HG02973 (cell line): ENCODE data around the gene NCOA4.
"Not testable (repeated sequence)": the region's sequence is repeated elsewhere in the genome, so short reads cannot be mapped to it uniquely, and the experiment has no call there.

Experiments
- ATAC-seq: cut with Tn5 transposase; IDR thresholded peaks from one replicate; pipeline ENCODE4 v1.9.1; 2021; ENCODE audit warnings: moderate library complexity; ENCODE audit not compliant: unreplicated experiment

Gene NCOA4

DNA sequence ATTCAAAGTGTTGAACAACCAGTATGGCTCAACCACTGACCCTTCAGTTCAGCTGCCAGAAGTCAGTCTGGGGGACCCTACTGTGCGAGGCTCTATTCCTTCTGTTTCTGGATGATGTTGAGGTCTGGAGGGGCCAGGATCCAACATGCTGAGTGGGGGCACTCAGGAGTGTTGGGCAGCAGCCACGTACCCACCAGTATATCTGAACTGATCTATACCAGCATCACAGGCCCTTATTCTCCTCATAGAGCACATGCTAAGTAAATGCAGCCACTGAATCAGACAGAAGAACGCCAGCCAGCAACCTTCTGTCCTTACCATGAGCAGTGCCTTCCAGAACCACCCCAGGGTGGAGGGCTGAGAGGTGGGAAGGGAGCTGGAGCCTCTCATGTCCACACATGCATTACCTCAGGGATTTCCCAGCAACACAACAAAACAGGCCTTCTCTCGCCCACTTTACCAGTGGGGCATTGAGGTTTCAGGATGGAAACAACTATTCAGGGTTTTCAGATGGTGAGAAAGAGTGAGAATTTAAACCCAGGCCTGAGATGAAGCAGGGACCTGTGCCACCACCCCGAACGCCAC lies 22.5 kb upstream of the NCOA4 start:
- ATAC-seq, result no peak

- no peak for ATAC-seq
Measured at GRCh38 chr10:46052057-46052790, 21.8 kb upstream of the NCOA4 start.

DNA sequence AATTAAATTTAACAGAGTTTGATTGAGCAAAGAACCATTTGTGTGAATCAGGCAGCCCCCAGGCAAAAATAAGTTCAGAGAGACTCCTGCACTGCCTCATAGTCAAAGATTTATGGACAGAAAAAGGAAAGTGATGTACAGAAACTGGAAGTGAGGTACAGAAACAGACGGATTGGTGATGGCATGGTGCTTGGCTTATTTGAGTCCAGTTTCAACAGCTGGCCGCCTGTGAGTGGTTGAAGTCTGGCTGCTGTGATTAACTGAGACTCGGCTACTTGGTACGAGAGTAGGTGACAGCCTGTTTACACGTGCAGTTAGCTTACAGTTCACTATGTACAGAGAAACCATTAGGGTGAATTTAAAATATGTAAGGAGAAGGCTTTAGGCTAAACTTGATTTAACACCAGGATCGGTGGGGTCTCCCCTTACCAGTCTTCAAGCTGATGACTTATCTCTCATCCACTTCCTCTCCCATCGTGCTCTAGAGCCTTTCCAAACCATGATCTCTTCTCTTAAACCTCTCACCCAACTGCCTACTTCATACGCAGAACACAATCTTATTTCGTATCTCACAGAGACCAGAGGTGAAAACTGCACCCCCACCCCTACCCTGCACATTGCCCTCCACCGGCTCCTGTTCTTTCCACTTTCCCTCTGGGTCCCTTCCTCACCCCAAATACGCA lies 20.7 kb upstream of the NCOA4 start:
- ATAC-seq, result no peak

GRCh38 chr10:46049497-46049831 lies 19.0 kb upstream of the NCOA4 start:
- ATAC-seq, result not testable (repeated sequence)

- ATAC-seq, result no peak
Measured at GRCh38 chr10:46048152-46048551, 17.7 kb upstream of the NCOA4 start.

DNA sequence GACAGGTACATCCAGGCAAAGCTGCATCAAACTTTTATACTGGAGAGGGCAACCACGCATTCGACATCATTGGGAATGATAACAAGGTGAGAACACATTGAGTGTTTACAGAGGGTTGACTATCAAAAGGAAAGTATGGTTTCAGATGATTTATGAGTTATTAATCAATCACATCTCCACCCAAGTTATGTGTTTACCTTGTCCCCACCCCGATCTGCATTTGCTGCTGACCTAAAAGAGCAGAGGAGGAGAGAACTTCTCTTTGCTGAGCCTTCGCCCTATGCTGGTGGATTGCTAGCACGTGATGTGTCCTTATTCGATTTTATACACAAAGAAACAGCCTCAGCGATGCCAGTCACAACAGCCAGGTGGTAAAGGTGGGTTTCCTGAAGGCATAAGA lies 15.8 kb upstream of the NCOA4 start, which contains the start of gene MSMB:
MSMB (minus strand) TSS at position 9 of the 400 bp plus-strand sequence. CDS start 32 bp downstream, outside the sequence.
- no peak for ATAC-seq

- ATAC-seq, result no peak
Measured at GRCh38 chr10:46042527-46042926, 12.1 kb upstream of the NCOA4 start.

- ATAC-seq, result no peak
Measured at GRCh38 chr10:46040004-46040403, 9.6 kb upstream of the NCOA4 start.

GRCh38 chr10:46037107-46037825 lies 6.8 kb upstream of the NCOA4 start:
- ATAC-seq, result no peak

GRCh38 chr10:46035923-46036849 lies 5.8 kb upstream of the NCOA4 start:
- no peak for ATAC-seq

GRCh38 chr10:46033602-46034011 lies 3.2 kb upstream of the NCOA4 start:
- no peak for ATAC-seq

- no peak for ATAC-seq
Measured at GRCh38 chr10:46031648-46032532, 1.5 kb upstream of the NCOA4 start.

- no peak for ATAC-seq
Measured at GRCh38 chr10:46029461-46030030, 877 bp downstream of the NCOA4 start.

- peak; percentile 36 for ATAC-seq
Measured at GRCh38 chr10:46028584-46029460, 1.6 kb downstream of the NCOA4 start.

GRCh38 chr10:46026106-46026505 lies 4.3 kb downstream of the NCOA4 start:
- ATAC-seq, result no peak

DNA sequence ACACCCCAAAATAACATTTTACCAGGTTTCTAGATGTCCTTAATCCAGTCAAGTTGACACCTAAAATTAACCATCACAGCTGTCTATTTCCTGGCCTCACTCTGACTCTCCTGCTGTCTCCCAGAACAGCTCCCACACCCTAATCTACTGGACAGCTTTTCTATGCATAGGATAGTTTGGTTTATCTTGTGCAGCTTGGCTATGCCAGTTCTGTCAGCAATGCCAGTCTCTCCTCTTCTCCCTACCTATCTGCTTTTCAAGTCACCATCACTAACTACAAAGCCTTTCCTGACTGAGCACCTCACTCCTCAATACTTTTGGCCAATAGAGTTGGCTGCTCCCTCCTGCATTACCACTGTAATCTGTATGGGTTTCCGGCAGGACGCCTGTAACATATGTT lies 5.0 kb downstream of the NCOA4 start:
- ATAC-seq, result no peak

DNA sequence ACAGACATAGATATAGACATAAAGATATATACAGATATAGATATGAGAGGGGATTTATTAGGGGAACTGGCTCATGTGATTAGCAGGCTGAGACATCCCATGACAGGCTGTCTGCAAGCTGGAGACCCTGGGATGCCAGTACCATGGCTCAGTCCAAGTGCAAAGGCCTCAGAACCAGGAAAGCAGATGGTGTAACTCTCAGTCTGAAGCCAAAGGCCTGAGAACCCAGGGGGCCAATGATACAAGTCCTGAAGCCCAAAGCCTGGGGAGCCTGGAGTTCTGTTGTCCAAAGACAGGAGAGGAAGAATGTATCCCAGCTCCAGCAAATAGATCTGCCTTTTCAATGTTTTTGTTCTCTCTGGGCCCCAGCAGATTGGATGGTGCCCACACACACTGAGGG lies 5.5 kb downstream of the NCOA4 start:
- ATAC-seq, result no peak
